ENCODE measurements around the gene YPEL3.
A peak's percentile ranks its signal among the peaks of the same experiment; 100 is the strongest.

The YPEL3 gene

GRCh38 chr16:30085247-30085646 lies 10.8 kb downstream of the YPEL3 start:
- POLR2A ChIA-PET = interaction anchor here (0.5 to 2.9 kb wide), 3 partner anchors 19 to 325 kb away, joined by 4 to 13 read pairs (median 5); partner anchors contain the start of gene ALDOA
- TF ChIP-seq PRDM1 (tag by site-specific recombination; IDR thresholded peaks at IDR 0.05) = no peak
- TF ChIP-seq ZNF362 (tag by site-specific recombination; IDR thresholded peaks at IDR 0.05) = 0 out of 2 replicates have a peak, but pooled peaks have one; percentile 35
- Histone ChIP-seq H3K27ac (ENCODE audit: extremely low read depth, low read depth, low read length) (no peak overlapping the region), H3K4me1 (ENCODE audit: control insufficient read depth, insufficient read depth, low read length) (no peaks in the 10 kb centered on the region), H3K9me3 (ENCODE audit: control insufficient read depth, insufficient read depth, low read depth, low read length) (no peaks in the 10 kb centered on the region), H3K36me3 (ENCODE audit: control insufficient read depth in 2 of 2, insufficient read depth in 1 of 2, low read length in 2 of 2) (peaks cover 15 to 66% of the 10 kb centered on the region in 2 experiments; a peak in 2 of 3 replicates), H3K4me3 (ENCODE audit: low read depth, low read length) (no peak overlapping the region)
- CTCF ChIA-PET = no interaction called here

DNA sequence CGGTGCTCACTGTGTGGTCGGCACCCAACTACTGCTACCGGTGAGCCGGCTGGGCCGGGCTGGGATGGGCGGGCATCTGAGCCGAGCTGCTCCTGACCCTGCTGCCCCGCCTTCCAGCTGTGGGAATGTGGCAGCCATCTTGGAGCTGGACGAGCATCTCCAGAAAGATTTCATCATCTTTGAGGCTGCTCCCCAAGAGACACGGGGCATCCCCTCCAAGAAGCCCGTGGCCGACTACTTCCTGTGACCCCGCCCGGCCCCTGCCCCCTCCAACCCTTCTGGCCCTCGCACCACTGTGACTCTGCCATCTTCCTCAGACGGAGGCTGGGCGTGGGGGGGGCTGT lies 11.2 kb downstream of the YPEL3 start:
- H3K27ac ChIP-seq (ENCODE audit: extremely low read depth, low read depth, low read length) = no peak overlapping the region
- H3K9me3 ChIP-seq (ENCODE audit: control insufficient read depth, insufficient read depth, low read depth, low read length) = no peaks in the 10 kb centered on the region

GRCh38 chr16:30084096-30084815 lies 11.8 kb downstream of the YPEL3 start:
- Histone ChIP-seq H3K9me3 (ENCODE audit: control insufficient read depth, insufficient read depth, low read depth, low read length) (no peaks in the 10 kb centered on the region), H3K36me3 (ENCODE audit: control insufficient read depth in 2 of 2, insufficient read depth in 1 of 2, low read length in 2 of 2) (peaks cover 24 to 76% of the 10 kb centered on the region in 2 experiments; a peak in 2 of 3 replicates), H3K4me3 (ENCODE audit: low read depth, low read length) (no peak overlapping the region), H3K27ac (ENCODE audit: extremely low read depth, low read depth, low read length) (no peak overlapping the region), H3K4me1 (ENCODE audit: control insufficient read depth, insufficient read depth, low read length) (no peaks in the 10 kb centered on the region)
- CTCF ChIA-PET = no interaction called here
- POLR2A ChIA-PET = interaction anchor here (0.6 to 2.9 kb wide), 3 partner anchors 18 to 404 kb away, joined by 4 to 13 read pairs (median 7); partner anchors contain the start of gene ALDOA
- TF ChIP-seq ZSCAN4 (tag by site-specific recombination; IDR thresholded peaks at IDR 0.05) (peak; percentile 53; the same call in 1 of the 2 replicates), ZNF521 (tag by site-specific recombination; IDR thresholded peaks at IDR 0.05) (no peak), ZNF274 (IDR thresholded peaks at IDR 0.05; ENCODE audit: low read length) (no peak), ZNF274 (tag by site-specific recombination; IDR thresholded peaks at IDR 0.05; ENCODE audit: borderline replicate concordance) (no peak), SP2 (tag by site-specific recombination; IDR thresholded peaks at IDR 0.05) (0 out of 2 replicates have a peak, but pooled peaks have one; percentile 18), ZBTB7A (tag by site-specific recombination; IDR thresholded peaks at IDR 0.05; ENCODE audit: low read depth) (0 out of 2 replicates have a peak, but pooled peaks have one; percentile 1), OVOL3 (tag by site-specific recombination; IDR thresholded peaks at IDR 0.05) (no peak), MEIS1 (CRISPR knock-in tag; IDR thresholded peaks at IDR 0.05; ENCODE audit: borderline replicate concordance) (no peak), ZXDB (tag by site-specific recombination; IDR thresholded peaks at IDR 0.05) (no peak), ZNF140 (tag by site-specific recombination; IDR thresholded peaks at IDR 0.05) (no peak), ZNF600 (tag by site-specific recombination; IDR thresholded peaks at IDR 0.05) (peak; percentile 97), FEZF1 (tag by site-specific recombination; IDR thresholded peaks at IDR 0.05) (no peak)
- TF ChIP-seq, protein P1, sequence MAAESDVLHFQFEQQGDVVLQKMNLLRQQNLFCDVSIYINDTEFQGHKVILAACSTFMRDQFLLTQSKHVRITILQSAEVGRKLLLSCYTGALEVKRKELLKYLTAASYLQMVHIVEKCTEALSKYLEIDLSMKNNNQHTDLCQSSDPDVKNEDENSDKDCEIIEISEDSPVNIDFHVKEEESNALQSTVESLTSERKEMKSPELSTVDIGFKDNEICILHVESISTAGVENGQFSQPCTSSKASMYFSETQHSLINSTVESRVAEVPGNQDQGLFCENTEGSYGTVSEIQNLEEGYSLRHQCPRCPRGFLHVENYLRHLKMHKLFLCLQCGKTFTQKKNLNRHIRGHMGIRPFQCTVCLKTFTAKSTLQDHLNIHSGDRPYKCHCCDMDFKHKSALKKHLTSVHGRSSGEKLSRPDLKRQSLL (tag by site-specific recombination; IDR thresholded peaks at IDR 0.05) = 0 out of 2 replicates have a peak, but pooled peaks have one; percentile 24
- TF ChIP-seq, protein P2, sequence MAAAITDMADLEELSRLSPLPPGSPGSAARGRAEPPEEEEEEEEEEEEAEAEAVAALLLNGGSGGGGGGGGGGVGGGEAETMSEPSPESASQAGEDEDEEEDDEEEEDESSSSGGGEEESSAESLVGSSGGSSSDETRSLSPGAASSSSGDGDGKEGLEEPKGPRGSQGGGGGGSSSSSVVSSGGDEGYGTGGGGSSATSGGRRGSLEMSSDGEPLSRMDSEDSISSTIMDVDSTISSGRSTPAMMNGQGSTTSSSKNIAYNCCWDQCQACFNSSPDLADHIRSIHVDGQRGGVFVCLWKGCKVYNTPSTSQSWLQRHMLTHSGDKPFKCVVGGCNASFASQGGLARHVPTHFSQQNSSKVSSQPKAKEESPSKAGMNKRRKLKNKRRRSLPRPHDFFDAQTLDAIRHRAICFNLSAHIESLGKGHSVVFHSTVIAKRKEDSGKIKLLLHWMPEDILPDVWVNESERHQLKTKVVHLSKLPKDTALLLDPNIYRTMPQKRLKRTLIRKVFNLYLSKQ (tag by site-specific recombination; IDR thresholded peaks at IDR 0.05; ENCODE audit: borderline replicate concordance) = no peak
- TF ChIP-seq, protein P3, sequence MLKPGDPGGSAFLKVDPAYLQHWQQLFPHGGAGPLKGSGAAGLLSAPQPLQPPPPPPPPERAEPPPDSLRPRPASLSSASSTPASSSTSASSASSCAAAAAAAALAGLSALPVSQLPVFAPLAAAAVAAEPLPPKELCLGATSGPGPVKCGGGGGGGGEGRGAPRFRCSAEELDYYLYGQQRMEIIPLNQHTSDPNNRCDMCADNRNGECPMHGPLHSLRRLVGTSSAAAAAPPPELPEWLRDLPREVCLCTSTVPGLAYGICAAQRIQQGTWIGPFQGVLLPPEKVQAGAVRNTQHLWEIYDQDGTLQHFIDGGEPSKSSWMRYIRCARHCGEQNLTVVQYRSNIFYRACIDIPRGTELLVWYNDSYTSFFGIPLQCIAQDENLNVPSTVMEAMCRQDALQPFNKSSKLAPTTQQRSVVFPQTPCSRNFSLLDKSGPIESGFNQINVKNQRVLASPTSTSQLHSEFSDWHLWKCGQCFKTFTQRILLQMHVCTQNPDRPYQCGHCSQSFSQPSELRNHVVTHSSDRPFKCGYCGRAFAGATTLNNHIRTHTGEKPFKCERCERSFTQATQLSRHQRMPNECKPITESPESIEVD (tag by site-specific recombination; IDR thresholded peaks at IDR 0.05) = no peak

More for the DNA sequence above, 11.2 kb downstream of the YPEL3 start:
- Histone ChIP-seq H3K4me3 (ENCODE audit: low read depth, low read length) (no peak overlapping the region), H3K4me1 (ENCODE audit: control insufficient read depth, insufficient read depth, low read length) (no peaks in the 10 kb centered on the region), H3K36me3 (ENCODE audit: control insufficient read depth in 2 of 2, insufficient read depth in 1 of 2, low read length in 2 of 2) (peaks cover 19 to 70% of the 10 kb centered on the region in 2 experiments; a peak in 2 of 3 replicates)
- TF ChIP-seq ZNF558 (tag by site-specific recombination; IDR thresholded peaks at IDR 0.05) (no peak), WT1 (tag by site-specific recombination; IDR thresholded peaks at IDR 0.05) (no peak), ZNF670 (tag by site-specific recombination; IDR thresholded peaks at IDR 0.05; ENCODE audit: low read depth) (no peak), ZNF785 (tag by site-specific recombination; IDR thresholded peaks at IDR 0.05) (no peak), ZNF335 (tag by site-specific recombination; conservative IDR thresholded peaks at IDR 0.05) (no peak), ZXDB (tag by site-specific recombination; IDR thresholded peaks at IDR 0.05) (no peak), SETDB1 (IDR thresholded peaks at IDR 0.05; ENCODE audit: insufficient read length, low read length) (no peak)
- POLR2A ChIA-PET = interaction anchor here (0.5 to 2.9 kb wide), 4 partner anchors 19 to 325 kb away, joined by 4 to 13 read pairs (median 4); partner anchors contain the start of gene ALDOA
- CTCF ChIA-PET = no interaction called here

Measured in HEK293 (cell line).